ENCODE results near the gene ZBTB20.

ZBTB20 gene

DNA sequence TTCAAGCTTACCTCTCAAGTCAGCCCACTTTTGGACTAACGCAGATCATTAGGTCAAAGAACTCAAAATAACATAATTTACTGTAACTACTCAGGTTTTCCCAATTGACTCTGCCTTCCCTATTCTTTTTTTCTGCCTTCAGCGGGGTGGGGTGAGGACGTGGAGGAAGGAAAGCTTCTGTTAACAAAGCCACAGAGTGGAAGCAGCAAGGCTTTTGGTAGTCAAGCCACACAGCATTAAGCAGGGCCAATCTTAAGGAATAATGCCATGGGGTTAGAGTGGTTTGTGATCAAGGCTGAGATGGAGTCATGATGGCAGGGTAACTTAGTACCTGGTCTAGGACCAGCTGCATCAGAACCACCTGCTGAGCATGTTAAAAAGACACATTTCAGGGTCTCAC lies 575.7 kb downstream of the ZBTB20 start:
- DNase-seq (ENCODE audit: low spot score), result no peak

- DNase-seq (ENCODE audit: low spot score), result no peak
Observed at GRCh38 chr3:114569186-114569585, 577.9 kb downstream of the ZBTB20 start.

- DNase-seq (ENCODE audit: low spot score), result no peak
Observed at GRCh38 chr3:114567771-114568170, 579.3 kb downstream of the ZBTB20 start.

GRCh38 chr3:114566767-114567166 lies 580.3 kb downstream of the ZBTB20 start:
- DNase-seq (ENCODE audit: low spot score), result no peak

- DNase-seq (ENCODE audit: low spot score), result no peak
Observed at GRCh38 chr3:114566162-114566755, 580.8 kb downstream of the ZBTB20 start.

DNA sequence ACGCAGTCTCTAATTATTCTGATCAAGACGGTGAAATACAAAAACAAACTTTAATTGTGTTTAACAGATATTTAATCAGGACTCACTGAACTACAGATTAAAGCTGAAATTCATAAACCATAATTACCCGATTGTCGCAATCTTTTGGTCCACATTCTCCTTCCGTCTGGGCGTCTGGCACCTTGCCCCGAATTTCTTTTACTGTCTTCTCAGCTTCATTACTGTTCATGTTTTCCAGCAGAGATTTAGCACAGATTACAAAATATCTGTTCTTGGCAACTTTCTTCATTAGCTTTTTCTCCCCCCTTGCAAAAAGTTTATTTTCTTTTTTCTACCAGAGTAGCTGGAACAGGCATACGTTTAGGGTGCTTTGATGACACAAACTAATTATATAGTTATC lies 581.9 kb downstream of the ZBTB20 start:
- DNase-seq (ENCODE audit: low spot score), result no peak

GRCh38 chr3:114563720-114564119 lies 583.4 kb downstream of the ZBTB20 start:
- no peak for DNase-seq (ENCODE audit: low spot score)

DNA sequence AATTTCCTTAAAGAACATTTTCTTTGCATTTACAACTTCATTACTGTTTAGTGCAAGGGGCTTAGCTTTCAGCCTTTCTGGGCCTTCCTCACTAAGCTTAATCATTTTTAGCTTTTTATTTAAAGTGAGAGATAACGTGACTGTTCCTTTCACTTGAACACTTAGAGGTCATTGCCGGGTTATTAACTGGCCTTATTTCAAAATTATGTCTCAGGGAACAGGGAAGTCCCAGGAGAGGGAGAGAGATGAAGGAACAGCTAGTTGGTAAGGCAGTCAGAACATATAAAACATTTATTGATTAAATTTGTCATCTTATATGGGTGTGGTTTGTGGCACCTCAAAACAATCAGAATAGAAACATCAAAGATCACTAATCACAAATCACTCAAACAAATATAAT lies 584.5 kb downstream of the ZBTB20 start:
- no peak for DNase-seq (ENCODE audit: low spot score)

DNA sequence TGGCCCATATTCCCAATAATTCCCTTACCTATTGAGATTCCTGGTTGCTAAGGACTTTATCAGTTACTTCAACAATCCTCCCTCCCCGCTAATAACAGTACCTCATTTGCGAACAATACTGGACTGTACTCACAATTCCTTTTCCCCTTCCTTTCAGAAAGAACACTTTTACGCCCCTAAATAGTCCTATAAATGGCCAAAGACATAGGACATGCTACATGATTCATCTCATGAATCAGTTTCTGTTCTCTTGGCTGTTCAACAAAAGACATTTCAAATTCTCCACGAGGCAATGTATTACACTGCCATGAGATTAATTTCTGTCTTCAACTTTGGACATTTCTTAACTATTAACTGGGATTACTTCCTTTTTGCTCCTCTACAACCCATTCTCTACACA lies 588.8 kb downstream of the ZBTB20 start:
- DNase-seq (ENCODE audit: low spot score), result no peak

DNA sequence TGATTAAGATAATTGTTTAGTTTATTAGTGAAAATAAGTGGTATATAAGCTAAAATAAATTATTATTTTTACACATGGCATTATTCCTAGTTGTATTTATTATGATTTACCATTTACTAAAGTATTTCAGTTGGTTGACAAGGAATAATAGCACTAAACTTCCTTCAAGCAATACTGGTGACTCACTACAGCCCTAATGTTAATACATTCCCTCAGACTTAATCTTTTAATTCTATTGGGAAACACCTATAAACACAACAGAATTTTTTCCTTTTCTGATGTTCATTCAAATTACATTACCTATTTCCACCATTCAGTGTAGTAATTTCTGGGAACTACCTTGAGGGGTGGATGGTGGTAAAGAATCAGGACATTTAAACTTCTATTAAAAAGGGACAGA lies 589.3 kb downstream of the ZBTB20 start:
- no peak for DNase-seq (ENCODE audit: low spot score)

DNA sequence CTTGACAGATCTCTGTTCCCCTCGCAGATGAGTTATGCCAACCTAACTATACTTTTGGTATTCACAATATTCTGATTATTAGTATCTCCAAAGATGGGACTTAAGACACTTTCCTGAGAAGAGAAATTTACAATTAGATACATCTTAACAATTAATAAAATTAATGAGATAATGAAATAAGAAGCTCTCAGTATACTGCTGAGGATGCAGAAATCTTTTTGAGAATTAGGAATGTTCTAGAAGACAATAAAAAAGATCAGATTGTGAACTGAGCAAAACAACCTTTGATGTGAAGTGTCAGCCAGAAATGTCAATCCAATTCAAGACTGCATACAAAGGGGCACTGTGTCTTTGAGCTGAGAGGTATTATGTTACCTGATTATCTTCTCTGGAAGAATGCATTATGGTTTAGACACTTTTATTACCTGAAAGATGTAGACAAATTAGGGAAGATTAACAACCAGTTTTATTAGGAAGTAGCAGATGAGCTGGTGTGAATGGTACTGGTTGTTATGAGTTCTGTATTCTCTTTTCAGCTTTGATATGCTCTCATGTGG lies 590.4 kb downstream of the ZBTB20 start:
- no peak for DNase-seq (ENCODE audit: low spot score)

GRCh38 chr3:114554731-114555130 lies 592.4 kb downstream of the ZBTB20 start:
- no peak for DNase-seq (ENCODE audit: low spot score)

DNA sequence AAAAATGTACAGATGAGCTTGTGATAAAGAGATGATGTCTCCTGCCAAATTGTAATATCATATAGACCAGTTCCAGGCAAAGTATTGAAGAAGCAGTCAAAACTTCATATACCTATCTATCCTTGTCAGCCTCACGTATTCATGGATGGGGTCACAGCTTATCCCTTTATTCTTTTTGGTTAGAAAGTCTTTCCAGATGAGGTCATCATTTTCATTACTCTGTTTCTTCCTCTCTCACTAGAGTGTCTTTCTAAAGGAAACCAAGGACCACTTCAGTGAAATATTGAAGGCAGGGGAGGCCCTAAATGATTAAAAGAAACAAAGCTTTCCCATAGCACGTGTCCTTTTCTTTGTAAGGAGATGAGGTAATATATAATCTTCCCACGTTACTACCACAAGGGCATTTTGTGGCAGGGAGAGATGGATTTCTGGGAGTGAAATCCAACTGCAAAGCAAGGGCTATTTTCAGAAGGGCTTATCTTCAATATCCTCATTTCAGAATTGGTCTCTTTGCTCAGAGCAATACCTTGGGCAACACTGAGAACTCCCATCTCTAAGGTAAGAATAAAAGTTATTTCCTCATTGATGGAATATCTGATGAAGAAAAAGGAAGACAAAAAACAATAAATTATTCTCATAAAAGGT lies 593.0 kb downstream of the ZBTB20 start:
- no peak for DNase-seq (ENCODE audit: low spot score)

DNA sequence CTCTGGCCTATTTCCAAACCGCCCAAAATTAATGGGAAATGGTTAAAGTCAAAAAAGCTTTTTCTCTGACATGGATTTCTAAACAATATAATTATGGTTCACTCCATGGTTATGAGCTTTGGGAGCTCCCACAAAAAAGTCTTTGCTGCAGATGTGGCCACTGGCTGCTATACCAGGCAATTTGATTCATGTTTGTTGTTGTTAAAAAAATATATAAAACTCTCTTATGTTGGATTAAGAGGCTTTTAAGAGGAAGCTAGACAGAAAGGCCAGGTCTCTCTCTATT lies 594.6 kb downstream of the ZBTB20 start:
- no peak for DNase-seq (ENCODE audit: low spot score)

DNA sequence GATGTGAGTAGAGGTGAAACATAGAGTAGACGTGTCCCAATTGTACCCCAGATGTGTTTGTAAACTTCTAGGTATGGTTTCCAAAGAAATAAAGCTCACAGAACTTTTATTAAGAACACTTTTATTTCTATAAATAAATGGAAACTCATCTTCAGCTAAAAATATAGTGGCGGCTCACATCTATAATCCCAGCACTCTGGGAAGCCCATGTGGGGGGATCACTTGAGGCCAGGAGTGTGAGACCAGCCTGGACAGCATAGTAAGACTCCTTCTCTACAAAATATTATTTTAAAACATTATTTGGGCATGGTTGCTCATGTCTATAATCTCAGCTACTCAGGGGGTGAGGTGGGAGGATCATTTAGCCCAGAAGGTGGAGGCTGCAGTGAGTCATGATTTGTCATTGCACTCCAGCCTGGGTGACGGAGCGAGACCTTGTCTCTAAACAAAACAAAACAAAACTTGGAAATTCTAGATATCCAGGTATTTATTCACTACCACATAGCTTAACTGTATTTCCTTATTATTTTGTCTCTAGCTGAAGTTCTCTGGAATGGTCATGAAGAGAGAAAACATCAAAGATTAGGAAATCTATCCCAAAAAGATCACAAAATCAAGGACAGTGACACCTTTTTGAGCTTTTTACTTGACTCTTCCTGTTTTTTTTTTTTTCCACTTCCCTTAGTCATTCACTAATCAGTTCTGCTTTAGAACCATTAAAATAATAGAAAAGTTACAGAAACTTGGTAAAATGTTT lies 595.1 kb downstream of the ZBTB20 start:
- no peak for DNase-seq (ENCODE audit: low spot score)

DNA sequence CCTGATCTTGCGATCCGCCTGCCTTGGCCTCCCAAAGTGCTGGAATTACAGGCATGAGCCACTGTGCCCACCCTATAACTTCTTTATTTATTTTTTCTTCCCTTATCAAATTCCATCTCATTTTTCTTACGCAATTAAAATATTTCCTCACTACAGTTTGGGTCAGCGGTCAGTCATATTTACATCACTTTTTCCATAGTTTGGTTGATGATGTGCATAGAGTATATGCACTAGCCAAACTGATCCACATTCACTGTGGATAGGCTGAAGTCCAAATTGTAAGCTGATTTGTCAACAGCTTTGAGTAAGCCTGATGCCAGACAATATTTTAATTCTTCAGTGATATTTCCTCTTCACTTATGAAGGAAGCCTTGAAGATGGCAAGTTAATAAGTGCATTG lies 596.9 kb downstream of the ZBTB20 start:
- no peak for DNase-seq (ENCODE audit: low spot score)

DNA sequence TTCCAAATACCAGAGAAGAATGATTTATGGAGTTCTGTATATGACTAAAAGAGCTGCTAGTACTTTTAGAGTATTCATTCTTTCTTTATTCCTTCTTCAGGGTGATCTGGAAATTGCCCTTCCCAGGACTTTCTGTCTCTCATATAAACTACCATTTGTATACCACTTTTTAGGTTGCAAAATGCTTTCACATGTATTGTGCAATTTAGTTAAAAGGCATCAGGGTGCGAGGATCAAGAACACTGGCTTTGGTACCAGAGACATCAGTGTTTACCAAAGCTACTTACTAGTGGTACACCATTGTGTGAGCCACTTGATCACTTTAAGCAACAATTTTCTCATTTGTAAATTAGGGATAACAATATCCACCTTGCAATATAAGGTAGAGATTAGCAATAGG lies 601.9 kb downstream of the ZBTB20 start:
- DNase-seq (ENCODE audit: low spot score), result no peak

DNA sequence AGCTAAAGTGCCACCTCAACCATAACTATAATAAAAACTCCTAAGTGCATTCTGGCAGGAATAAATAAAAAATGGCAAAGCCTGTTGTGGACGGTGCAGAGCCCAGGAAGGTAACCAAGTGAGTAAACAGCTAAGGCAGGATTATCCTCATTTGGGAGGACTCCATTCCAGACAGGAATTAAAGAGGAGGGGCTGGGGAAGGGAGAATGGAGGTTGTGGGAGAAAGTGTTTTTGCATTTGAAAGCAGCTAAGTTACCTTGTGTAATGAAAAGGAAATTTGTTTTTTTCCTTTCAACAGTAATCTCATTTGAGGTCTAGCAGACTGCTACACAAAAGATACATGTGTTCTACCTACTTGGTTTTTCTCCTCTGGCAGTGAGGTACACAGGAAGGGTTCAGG lies 604.7 kb downstream of the ZBTB20 start:
- no peak for DNase-seq (ENCODE audit: low spot score)

DNA sequence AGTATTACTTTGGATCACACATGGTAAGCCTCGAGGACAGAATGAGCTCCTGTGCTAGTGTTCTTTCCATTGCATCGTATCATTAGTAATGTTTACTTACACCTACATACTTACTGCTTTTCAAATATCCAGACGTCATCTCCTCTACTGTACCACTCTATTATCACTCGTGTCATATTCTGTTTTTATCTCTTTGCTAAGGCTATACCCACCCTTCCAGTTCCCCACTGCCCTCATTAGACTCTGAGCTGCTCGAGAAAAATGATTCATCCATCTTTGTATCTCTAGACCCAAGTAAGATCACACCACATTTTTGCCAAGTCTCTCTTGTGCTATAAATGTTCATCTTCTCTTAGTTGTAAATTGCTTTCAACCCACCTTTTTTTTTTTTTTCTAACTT lies 607.6 kb downstream of the ZBTB20 start:
- no peak for DNase-seq (ENCODE audit: low spot score)

- no peak for DNase-seq (ENCODE audit: low spot score)
Observed at GRCh38 chr3:114538211-114538610, 608.9 kb downstream of the ZBTB20 start.

DNA sequence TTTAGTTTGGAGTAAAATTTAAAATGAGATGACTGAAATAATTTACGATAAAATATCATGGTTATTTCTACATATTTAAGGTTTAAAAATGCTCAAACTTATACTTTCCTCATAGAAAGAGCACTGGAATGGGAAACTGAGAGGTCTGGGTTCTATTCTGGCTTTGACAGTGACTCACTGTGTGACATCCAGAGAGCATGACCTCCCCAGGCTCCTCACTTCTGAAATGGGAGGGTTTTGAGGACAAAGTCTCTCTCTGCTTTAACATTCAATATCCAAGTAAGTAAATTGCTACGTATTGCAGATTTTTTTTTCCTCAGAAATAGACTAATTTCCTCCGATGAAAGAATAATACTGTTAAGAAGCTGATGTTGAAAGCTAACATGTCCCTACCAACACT lies 618.6 kb downstream of the ZBTB20 start:
- no peak for DNase-seq (ENCODE audit: low spot score)

DNA sequence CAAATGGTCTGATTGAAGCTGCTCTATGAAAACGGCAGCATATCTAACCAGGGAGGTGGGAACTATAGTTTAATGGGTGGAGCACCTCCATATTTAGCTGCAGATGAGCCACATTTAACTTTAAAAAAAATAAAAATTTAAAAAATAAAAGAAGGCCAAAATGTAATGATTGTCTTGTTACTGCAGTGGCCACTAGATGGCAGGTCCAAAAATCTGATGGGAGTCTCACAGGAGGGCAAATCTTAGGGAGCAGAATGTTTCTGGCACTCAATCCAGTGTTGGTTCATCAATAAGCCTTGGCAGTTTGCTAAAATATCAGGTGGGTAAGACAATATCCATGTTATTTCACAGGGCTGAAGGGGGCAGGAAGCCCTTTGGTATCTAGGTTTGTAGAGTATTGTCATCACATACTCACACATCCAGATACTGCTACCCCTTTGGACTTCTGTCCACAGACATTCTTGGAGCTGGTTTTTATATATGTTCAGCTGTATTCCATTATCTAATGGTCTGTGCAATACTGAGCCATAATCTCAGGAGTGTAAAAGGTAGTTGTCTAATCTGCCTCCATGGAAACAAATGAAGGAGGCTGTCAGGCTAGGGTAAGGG lies 619.9 kb downstream of the ZBTB20 start:
- peak; percentile 32 for DNase-seq (ENCODE audit: low spot score)

- DNase-seq (ENCODE audit: low spot score), result no peak
Observed at GRCh38 chr3:114525278-114525677, 621.8 kb downstream of the ZBTB20 start.
